Caki2 (cell line): ENCODE results near the gene SORCS2. TPM values are rescaled to one million over a fixed set of nuclear protein-coding genes. Genes with fewer than 3 reads are reported as not detected.
"Not testable (repeated sequence)": the region's sequence is repeated elsewhere in the genome, so short reads cannot be mapped to it uniquely, and the experiment has no call there.

Source experiments
- DNase-seq: peaks from one replicate; pipeline ENCODE4 v3.0.0-alpha.2; 2015; ENCODE audit warnings: low read depth
- in situ Hi-C: cut with HindIII; loops from 2 replicates; pipeline ENCODE4 v1.10.0; 2016; ENCODE audit warnings: low sequenced_read_pairs, low pct_unique_long_range_greater_than_20kb, mixed read lengths
- total RNA-seq: library from RNA; depleted of rRNA; stranded (reverse); fragments of >200 nt; shearing (Covaris generic); gene quantifications from 2 replicates; pipeline ENCODE4 v1.2.3, GENCODE V29; 2014; ENCODE audit warnings: low replicate concordance

Gene SORCS2
- total RNA-seq, 1 experiment from 2014 or later, result 1.4 TPM

DNA sequence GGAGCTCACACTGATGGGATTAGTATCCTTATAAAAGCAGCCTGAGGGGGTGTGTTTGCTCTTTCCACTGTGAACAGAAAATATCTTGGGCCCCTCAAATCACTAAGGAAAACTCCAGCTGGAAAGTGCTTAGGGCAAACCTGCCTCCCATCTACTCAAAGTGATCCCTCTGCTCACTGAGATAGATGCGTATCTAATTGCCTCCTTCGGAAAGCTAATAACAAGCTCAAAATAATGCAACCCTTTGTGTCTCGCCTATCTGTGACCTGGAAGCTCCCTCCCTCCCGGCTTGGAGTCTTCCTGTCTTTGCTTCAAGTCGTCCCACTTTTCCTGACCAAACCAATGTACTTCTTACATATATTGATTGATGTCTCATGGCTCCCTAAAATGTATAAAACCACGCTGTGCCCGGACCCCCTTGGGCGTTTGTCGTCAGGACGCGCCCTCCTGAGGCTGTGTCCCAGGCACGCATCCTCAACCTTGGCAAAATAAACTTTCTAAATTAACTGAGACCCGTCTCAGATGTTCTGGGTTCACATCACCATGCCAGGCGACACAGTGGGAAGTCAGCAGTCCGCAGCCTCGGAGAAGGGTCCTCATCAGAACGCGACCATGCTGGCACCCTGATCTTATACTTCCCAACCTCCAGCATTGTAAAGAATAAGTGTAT is 34.1 kb upstream of the SORCS2 start:
- DNase-seq, result no peak
- in situ Hi-C loops, result no loop called here

DNA sequence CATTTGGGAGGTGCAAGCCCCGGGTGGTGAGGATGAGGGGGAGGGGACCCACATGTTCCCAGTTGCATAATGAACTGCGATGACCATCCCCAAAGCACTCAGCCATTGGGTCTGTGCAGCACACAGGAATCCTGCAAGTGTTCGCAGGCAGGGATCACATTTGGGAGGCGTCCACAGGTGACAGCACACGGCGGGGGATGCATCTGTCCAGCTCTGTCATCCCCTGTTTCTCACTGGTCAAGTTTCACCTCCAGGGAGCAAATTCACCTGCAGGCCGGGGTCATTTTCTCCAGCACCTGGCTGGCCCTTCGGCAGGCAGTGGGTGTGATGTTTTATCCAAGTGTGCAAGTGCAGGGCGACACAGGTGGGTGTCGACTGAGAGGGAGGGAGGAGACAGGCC is 33.3 kb upstream of the SORCS2 start:
- in situ Hi-C loops, result no loop called here
- DNase-seq, result no peak

DNA sequence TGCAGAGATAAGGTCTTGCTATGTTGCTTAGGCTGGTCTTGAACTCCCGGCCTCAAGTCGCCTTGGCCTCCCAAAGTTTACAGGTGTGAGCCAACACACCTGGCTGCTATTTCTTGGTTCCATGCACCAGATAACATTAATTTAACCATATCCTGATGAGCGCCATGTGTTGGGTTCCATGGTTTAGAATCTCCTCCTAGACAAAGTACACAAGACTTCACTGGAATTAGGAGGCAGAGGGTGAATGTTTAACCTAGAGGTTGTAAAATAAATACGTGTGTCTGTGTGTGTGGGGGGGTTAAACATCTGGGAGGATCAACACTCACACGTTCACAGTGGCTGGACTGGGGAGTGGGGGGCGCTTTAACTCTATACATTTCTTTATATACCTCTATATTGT is 32.4 kb upstream of the SORCS2 start:
- in situ Hi-C loops, result no loop called here
- DNase-seq, result no peak

DNA sequence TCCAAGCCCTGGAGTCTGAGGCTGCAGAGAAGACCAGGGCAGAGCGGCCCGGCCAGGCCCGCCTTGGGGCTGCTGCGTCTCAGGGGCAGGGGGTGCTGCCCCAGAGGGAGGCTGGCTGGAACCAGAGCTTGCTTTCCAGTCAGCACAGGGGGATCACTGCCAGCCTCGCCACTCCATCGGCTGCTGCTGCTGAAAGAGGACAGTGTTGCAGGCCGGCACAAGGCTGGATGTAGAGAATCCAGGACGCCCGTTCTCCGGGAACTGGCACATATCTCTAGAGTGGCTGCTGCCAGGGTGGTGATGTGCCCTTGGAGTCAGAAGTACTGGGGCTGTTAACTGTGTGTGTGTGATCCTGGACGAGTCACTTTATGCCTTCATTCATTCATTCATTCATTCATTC is 31.9 kb upstream of the SORCS2 start:
- DNase-seq, result no peak
- in situ Hi-C loops, result no loop called here

DNA sequence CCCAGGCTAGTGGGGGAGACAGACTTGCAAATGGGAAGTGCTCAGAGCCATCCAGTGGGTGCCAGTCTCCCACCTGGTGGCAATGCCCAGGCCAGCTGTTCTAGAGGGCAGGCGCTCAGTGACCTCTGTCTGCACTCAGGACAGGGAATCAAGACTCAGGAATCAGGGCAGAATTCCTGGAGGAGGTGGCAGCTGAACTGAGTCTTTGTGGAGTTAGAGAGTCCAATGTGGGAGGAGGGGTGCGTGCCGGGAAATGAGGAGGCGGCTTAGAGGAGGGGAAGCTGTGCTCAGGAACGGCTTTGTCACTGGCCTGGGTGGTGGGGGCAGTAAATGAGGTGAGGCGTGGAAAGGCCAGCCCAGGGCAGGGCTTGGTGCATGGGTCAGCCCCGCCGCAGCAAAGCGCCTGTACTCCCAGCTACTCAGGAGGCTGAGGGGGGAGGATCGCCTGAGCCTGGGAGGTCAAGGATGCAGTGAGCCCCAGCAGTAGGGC is 31.3 kb upstream of the SORCS2 start:
- no peak for DNase-seq
- in situ Hi-C loops, result no loop called here

DNA sequence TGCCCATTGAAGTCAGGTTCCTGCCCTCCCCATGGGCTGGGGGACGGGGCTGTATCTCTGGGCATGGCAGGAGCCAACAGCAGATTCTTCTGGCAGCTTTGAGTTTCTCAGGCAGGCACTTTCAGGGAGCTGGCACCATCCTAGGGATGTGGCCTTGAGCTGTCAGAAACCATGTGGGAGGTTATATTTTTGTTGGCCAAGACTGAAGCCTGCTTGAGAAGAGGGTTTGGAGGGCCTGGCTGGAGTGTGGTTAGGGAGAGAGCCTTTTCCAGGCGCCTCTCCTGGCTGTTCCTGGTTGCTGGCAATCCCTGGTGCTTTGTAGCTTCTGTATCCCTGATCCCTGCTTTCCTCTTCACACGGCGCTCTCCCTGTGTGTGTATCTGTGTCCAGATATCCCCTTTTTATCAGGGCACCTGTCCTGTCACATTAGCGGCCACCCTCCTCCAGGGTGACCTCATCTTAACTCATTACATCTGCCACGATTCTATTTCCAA is 30.6 kb upstream of the SORCS2 start:
- in situ Hi-C loops, result no loop called here
- DNase-seq, result no peak

DNA sequence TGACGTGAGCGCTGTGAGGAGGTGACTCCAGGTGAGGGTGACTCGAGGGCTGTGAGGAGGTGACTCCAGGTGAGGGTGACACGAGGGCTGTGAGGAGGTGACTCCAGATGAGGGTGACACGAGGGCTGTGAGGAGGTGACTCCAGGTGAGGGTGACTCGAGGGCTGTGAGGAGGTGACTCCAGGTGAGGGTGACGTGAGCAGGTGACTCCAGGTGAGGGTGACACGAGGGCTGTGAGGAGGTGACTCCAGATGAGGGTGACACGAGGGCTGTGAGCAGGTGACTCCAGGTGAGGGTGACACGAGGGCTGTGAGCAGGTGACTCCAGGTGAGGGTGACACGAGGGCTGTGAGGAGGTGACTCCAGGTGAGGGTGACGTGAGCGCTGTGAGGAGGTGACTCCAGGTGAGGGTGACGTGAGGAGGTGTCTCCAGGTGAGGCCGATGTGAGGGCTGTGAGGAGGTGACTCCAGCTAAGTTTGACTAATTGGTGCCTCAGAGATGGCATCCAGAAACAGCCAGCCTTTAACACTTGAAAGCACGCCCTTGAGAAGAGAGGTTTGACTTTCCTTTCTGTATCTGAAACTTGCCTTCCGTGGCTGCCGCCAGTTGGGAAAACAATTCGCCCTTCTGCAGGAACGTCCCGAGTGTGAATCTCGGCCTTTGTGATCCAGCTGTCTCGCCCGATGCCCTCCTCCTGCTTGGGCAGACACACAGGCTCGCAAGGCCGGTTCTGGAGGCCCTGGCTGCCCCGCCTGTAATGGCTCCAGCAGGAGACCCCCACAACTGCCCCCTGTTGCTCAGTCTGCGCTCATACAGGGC is 27.1 kb upstream of the SORCS2 start:
- DNase-seq, in situ Hi-C loops: not testable (repeated sequence)

DNA sequence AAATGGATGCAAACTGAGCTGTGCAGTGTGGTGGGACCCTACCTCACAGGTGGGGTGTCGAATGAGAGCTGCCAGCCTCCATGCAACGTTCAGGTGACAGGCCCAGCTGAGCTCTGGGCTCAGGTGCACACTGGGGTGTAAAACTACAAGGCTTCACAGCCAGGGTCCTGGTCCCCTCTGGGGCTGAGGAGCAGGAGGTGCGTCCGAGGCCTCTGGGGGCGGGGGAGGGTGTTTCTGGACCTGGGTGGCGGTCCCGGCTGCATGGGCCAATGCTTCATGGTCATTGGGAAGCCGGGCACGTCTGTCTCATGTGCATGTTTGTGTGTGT is 26.5 kb upstream of the SORCS2 start:
- DNase-seq, result no peak
- in situ Hi-C loops, result no loop called here

DNA sequence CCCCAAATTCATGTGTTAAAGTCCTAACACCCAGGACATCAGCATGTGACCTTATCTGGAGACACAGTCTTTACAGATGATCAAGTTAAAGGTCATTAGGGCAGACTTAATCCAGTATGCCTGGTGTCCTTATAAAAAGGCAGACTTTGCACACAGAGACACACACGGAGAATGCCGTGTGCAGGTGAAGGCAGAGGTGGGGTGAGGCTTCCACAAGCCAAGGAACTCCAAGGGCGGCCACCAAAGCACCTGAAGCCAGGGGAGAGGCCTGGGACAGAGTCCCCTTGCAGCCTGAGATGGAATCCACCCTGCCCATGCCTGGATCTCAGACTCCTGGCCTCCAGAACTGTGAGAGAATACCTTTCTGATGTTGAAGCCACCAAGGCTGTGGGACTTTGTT is 26.1 kb upstream of the SORCS2 start:
- in situ Hi-C loops, result no loop called here
- no peak for DNase-seq

DNA sequence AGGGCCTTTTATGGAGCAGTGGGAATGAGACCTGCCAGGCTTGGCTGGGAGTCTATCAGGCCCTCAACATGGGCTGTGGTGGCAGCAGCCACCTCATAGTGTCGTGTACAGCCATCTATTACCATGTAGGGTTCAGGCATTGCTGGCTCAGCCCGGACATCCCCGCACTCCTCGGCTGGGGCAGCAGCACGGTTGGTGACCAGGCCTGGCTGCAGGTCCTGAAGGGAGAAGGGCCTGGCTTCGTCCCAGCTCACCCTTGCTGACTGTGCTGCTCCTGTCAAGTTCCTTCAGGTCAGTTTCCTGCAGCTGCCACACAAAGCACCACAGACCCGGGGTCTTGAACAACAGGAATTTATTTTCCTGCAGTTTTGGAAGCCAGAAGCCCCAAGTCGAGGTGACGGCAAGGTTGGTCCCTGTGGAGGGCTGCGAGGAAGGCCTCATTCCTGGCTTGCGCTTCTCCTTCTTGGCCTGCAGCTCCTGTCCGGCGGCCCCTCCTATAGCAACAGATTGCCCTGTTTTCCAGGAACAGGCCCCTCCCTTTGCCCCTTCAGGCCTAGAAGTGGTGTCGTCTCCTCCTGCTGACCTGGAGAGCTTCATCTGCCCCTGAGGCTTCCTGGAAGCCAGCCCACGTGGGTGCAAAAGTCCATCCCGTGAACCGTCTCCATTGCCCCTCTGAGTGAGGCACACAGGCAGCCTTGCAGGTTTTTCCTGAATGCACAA is 25.2 kb upstream of the SORCS2 start:
- DNase-seq, result no peak
- in situ Hi-C loops, result no loop called here

DNA sequence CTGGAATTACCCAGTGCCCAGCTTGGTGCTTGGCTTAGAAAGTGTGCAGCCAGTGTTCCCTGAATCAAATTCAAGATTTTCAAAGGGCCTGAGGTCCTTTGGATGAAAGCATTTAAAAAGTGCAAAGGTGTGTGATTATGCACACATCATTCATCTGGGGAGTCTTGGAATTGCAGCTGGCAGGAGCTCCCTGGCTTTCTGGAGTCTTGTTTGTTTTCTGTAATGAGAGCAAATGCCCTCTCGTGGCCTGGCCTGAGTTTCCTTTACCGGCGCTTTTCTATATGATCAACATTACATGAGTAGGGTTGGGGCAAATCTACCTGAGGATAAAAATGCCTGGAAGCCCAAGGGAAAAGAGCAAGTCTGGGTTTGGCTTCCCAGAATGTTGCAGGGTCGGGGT is 24.6 kb upstream of the SORCS2 start:
- DNase-seq, result no peak
- in situ Hi-C loops, result no loop called here

DNA sequence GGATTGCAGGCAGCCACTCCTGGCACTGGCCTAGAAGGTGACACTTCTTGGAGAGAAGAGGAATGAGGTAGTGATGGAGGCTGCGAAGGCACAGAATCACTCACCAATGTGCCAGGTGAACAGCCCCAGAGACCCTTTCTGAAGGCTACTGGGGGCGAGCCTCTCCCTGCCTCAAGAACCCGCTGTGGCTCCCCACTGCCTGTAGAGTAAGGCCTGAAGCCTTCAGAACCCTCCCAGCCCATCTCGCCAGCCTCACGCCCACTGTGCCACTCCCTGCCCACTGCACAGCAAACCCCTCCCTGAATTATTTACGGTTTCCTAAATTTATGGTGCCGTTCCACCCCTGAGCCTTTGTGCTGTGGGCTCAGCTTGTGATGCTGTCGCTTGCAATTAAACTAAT is 24.2 kb upstream of the SORCS2 start:
- DNase-seq, result no peak
- in situ Hi-C loops, result no loop called here

DNA sequence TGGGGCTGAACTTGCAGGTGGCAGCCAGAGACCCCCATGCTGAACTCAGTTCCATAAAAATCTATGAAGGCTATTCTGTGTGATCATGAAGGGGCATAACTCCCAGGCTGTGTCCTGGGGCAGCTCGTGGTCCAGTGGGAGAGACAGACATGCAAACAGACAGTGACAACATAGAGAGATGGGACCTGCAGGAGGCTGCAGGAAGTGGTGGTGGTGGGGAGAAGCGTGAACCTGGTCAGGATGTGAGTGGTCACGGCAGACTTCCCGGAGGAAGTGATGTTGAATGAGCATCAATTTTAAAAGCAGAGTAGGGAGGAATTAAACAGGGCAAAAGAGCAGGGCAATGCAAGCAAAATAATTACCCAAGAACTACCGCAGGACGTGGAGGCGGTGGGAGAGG is 23.2 kb upstream of the SORCS2 start:
- DNase-seq, result no peak
- in situ Hi-C loops, result no loop called here

DNA sequence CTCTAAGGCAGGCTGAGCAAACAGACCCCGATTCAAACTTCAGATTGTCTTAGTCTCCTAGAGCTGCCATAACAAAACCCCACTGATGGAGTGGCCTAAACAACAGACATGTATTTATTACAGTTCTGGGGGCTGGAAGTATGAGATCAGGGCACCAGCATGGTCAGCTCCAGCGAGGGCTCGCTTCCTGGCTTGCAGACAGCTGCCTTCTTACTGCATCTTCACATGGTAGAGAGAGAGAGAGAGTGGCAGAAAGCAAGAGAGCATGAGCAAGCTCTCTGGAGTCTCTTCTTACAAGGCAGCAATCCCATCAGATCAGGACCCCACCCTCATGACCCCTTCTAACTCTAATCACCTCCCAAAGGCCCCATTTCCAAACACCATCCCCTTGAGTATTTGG is 22.3 kb upstream of the SORCS2 start:
- in situ Hi-C loops, result no loop called here
- no peak for DNase-seq

DNA sequence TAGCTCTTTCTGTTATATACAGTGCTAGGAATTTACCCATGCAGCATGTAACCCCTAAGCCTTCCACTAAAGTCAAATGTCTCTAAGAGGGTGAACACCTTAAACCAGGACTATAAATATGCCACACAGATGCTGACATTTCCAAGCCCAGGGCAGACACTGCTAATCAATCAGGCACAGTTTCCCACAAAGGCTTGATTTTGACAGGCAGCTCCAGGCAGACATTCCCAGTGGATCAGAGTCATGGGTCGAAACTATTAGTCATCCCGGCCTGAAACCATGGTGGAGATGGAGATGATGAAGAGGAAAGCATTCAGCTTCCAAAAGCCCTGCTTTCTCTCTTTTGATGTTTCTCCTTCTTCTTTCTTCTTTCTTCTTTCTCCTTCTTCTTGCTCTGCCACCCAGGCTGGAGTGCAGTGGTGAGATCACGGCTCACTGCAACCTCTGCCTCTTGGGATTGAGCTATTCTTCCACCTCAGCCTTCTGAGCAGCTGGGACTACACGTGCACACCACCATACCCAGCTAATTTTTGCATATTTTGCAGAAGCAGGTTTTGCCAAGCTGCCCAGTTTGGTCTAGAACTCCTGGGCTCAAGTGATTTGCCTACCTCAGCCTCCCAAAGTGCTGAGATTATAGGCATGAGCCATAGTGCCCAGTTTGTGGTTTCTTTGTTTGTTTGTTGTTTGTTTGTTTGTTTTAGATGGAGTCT is 21.0 kb upstream of the SORCS2 start:
- in situ Hi-C loops, result no loop called here

DNA sequence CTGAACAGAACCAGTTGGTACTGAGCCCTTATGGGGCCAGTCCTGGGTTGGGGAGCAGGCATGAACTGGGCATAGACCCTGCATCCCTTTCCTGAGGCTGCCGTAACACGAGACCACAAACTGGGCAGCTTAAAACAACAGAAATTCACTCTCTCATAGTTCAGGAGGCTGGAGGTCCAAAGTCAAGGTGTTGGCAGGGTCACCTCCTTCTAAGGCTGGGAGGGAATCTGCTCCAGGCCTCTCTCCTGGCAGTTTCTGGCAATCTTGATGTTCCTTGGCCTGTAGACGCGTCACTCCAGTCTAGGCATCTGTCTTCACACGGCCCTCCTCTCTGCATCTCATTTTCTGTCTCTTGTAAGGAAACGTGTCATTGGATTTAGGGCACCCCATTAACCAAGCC is 19.8 kb upstream of the SORCS2 start:
- in situ Hi-C loops, result no loop called here
- no peak for DNase-seq

More for the DNA sequence above, 21.0 kb upstream of the SORCS2 start:
- no peak for DNase-seq

DNA sequence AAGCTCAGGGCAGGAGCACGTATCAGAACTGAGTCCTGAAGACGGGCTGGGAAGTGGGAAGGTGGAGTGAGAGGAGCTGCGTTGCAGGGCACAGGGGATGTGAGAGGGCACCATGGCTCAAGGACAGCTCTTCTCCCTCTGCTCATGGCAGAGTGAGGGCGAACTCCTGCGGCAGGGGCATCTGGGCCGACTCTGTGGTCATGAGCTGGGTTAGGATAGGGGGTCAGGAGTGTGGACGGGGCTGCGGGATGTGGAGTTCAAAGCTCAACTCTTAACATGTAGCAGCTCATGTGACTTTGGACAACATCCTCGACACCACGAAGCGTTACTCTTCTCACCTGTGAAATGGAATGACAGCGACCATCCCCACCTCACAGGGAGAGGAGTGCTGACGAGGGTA is 19.4 kb upstream of the SORCS2 start:
- DNase-seq, result no peak
- in situ Hi-C loops, result no loop called here

DNA sequence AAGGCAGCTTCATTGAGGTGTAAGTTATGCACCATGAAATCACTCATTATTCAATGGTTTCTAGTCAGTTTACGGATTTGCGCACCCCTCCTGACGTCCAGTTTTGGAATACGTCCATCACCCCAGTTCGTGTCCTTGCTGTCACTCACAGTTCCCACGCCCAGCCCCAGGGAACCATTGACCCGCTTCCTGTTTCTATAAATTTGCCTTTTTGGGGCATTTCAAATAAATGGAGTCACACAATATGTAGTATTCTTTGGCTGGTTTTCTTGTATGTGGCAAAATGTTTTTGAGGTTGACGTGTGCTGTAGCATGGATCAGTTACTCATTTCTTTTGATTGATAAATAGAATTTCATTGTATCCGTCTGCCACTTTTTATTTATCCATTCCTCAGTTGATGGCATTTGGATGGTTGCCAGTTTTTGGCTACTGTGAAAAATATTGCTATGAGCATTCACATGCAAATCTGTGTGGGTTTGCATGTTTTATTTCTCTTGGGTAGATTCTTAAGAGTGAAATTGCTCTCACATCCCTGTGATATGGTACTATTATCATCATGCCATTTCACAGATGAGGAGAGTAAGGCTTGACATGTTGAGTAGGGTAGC is 18.4 kb upstream of the SORCS2 start:
- no peak for DNase-seq
- in situ Hi-C loops, result no loop called here
